HepG2 (cell line): ENCODE results near the gene NBL1.

ENCODE experiments used
- ARNT ChIP-seq: fragments of 450-650 bp; IDR thresholded peaks from 2 replicates; pipeline ENCODE4 v1.6.1; 2017
- HOXA9 ChIP-seq: sonication (generic); formaldehyde crosslinking; IDR thresholded peaks from 2 replicates; pipeline ENCODE4 v1.8.1; 2022; ENCODE audit warnings: missing genetic modification reagents, mild to moderate bottlenecking, moderate library complexity, borderline replicate concordance
- TBP ChIP-seq: sonication (generic); formaldehyde crosslinking; IDR thresholded peaks from 2 replicates; pipeline ENCODE4 v1.5.0; 2020; ENCODE audit warnings: missing genetic modification reagents
- ZBTB3 ChIP-seq: sonication (generic); formaldehyde crosslinking; IDR thresholded peaks from 2 replicates; pipeline ENCODE4 v1.4.0; 2020; ENCODE audit warnings: low read depth, mild to moderate bottlenecking, moderate library complexity, missing genetic modification reagents, borderline replicate concordance
- ZNF703 ChIP-seq: sonication (generic); formaldehyde crosslinking; IDR thresholded peaks from 2 replicates; pipeline ENCODE4 v1.5.1; 2020; ENCODE audit warnings: missing genetic modification reagents, mild to moderate bottlenecking, moderate library complexity, borderline replicate concordance
- TF ChIP-seq, protein P1 (sequence below): sonication (generic); formaldehyde crosslinking; conservative IDR thresholded peaks from 2 replicates; pipeline ENCODE4 v1.4.0; 2020; ENCODE audit warnings: missing genetic modification reagents
- TF ChIP-seq, protein P2 (sequence below): sonication (generic); formaldehyde crosslinking; IDR thresholded peaks from 2 replicates; pipeline ENCODE4 v1.4.0; 2020; ENCODE audit warnings: missing genetic modification reagents
- TF ChIP-seq, protein P3 (sequence below): IDR thresholded peaks from 2 replicates; pipeline ENCODE4 v1.6.1; 2012; ENCODE audit warnings: low read length, improper control_type of control experiment

DNA sequence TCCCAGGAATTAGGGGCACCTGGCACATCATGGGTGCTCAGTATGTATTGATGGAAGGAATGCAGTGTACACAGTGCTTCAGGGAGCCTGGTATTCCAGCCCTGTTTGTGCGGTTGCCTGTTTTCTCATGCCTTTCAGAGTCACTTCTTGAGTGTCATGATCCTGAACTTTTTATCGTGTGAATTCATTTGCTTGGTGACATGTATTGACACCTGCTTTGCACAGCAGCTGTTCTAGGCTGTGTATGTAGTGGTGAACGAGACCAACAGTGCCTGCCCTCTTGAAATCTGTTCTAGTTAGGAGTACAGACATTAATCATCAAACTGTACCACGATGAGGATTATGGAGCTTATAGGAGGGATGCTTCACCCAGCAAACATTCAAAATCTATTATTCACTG is 26.7 kb downstream of the NBL1 start:
- TF ChIP-seq TBP (CRISPR knock-in tag) (no peak), ZNF703 (no peak), ZBTB3 (CRISPR knock-in tag) (no peak), ARNT (no peak), HOXA9 (CRISPR knock-in tag) (no peak)
- TF ChIP-seq, protein P1, sequence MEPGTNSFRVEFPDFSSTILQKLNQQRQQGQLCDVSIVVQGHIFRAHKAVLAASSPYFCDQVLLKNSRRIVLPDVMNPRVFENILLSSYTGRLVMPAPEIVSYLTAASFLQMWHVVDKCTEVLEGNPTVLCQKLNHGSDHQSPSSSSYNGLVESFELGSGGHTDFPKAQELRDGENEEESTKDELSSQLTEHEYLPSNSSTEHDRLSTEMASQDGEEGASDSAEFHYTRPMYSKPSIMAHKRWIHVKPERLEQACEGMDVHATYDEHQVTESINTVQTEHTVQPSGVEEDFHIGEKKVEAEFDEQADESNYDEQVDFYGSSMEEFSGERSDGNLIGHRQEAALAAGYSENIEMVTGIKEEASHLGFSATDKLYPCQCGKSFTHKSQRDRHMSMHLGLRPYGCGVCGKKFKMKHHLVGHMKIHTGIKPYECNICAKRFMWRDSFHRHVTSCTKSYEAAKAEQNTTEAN (CRISPR knock-in tag), result no peak
- TF ChIP-seq, protein P2, sequence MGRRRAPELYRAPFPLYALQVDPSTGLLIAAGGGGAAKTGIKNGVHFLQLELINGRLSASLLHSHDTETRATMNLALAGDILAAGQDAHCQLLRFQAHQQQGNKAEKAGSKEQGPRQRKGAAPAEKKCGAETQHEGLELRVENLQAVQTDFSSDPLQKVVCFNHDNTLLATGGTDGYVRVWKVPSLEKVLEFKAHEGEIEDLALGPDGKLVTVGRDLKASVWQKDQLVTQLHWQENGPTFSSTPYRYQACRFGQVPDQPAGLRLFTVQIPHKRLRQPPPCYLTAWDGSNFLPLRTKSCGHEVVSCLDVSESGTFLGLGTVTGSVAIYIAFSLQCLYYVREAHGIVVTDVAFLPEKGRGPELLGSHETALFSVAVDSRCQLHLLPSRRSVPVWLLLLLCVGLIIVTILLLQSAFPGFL, result no peak
- TF ChIP-seq, protein P3, sequence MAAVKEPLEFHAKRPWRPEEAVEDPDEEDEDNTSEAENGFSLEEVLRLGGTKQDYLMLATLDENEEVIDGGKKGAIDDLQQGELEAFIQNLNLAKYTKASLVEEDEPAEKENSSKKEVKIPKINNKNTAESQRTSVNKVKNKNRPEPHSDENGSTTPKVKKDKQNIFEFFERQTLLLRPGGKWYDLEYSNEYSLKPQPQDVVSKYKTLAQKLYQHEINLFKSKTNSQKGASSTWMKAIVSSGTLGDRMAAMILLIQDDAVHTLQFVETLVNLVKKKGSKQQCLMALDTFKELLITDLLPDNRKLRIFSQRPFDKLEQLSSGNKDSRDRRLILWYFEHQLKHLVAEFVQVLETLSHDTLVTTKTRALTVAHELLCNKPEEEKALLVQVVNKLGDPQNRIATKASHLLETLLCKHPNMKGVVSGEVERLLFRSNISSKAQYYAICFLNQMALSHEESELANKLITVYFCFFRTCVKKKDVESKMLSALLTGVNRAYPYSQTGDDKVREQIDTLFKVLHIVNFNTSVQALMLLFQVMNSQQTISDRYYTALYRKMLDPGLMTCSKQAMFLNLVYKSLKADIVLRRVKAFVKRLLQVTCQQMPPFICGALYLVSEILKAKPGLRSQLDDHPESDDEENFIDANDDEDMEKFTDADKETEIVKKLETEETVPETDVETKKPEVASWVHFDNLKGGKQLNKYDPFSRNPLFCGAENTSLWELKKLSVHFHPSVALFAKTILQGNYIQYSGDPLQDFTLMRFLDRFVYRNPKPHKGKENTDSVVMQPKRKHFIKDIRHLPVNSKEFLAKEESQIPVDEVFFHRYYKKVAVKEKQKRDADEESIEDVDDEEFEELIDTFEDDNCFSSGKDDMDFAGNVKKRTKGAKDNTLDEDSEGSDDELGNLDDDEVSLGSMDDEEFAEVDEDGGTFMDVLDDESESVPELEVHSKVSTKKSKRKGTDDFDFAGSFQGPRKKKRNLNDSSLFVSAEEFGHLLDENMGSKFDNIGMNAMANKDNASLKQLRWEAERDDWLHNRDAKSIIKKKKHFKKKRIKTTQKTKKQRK, result no peak
